Thoracic aorta (tissue), 2 donors: Measurements from ENCODE around the gene KIR3DL1. TPM values are rescaled to one million over a fixed set of nuclear protein-coding genes. Genes with fewer than 3 reads are reported as not detected.
"Not testable (repeated sequence)": the region's sequence is repeated elsewhere in the genome, so short reads cannot be mapped to it uniquely, and the experiment has no call there.

Experiments used
- ATAC-seq: fragments of 150-250 bp; one replicate; pipeline ENCODE4 v1.8.0; 2017; ENCODE audit warnings: low read depth; ENCODE audit not compliant: insufficient number of reproducible peaks, low FRiP score
- DNase-seq: peaks from one replicate; pipeline ENCODE4 v3.0.0-alpha.2; 2020; ENCODE audit warnings: low spot score
- H3K27ac ChIP-seq, 2 donors: fragments of 200-600 bp; sonication (generic); 1 replicate in 1 of 2; 2 replicates in 1 of 2; pipeline ENCODE4 v1.5.1; 2016; ENCODE audit warnings: mild to moderate bottlenecking in 2 of 2, moderate library complexity in 2 of 2
- H3K27me3 ChIP-seq: fragments of 200-600 bp; sonication (generic); replicated peaks from 2 replicates; pipeline ENCODE4 v1.6.0; 2016; ENCODE audit warnings: mild to moderate bottlenecking; ENCODE audit not compliant: insufficient read depth
- H3K36me3 ChIP-seq: fragments of 200-600 bp; sonication (generic); one replicate; pipeline ENCODE4 v1.5.1; 2016
- H3K4me1 ChIP-seq, 2 donors: fragments of 200-600 bp; sonication (generic); 1 replicate in 1 of 2; 2 replicates in 1 of 2; pipeline versions ENCODE4 v1.5.1 to v1.6.0; 2016; ENCODE audit warnings: low read depth in 2 of 2, mild to moderate bottlenecking in 1 of 2; ENCODE audit not compliant: control insufficient read depth in 1 of 2
- H3K4me3 ChIP-seq: fragments of 200-600 bp; sonication (generic); 2 replicates; pipeline ENCODE4 v1.5.1; 2016; ENCODE audit warnings: mild to moderate bottlenecking
- H3K9me3 ChIP-seq: fragments of 200-600 bp; sonication (generic); 2 replicates; pipeline ENCODE4 v1.5.1; 2016
- CTCF ChIP-seq: fragments of 200-600 bp; sonication (generic); IDR thresholded peaks from one replicate; pipeline ENCODE4 v1.5.1; 2019; ENCODE audit warnings: antibody characterized with exemption
- total RNA-seq, 2 donors: library from RNA; depleted of rRNA; stranded (reverse); fragments of >200 nt; gene quantifications; one replicate each; pipeline versions ENCODE4 v1.1.0 to v1.2.3, GENCODE V29; 2016

The KIR3DL1 gene
- total RNA-seq, 2 donors from 2014 or later: not detected

- no peaks in the 10 kb centered on the region for H3K36me3 ChIP-seq
- no peaks in the 10 kb centered on the region for H3K9me3 ChIP-seq
- no peaks in the 10 kb centered on the region for H3K4me1 ChIP-seq
- TF ChIP-seq CTCF: no peak
- ATAC-seq (no peak), DNase-seq (no peak)
- no peak overlapping the region for H3K27ac ChIP-seq
- H3K27me3 ChIP-seq: no peaks in the 10 kb centered on the region
- no peak overlapping the region for H3K4me3 ChIP-seq
Measured at GRCh38 chr19:54804101-54804500, 12.2 kb upstream of the KIR3DL1 start.

- Histone ChIP-seq H3K9me3 (no peaks in the 10 kb centered on the region), H3K27me3 (no peaks in the 10 kb centered on the region), H3K4me1 (no peaks in the 10 kb centered on the region), H3K27ac (no peak overlapping the region), H3K36me3 (no peaks in the 10 kb centered on the region), H3K4me3 (no peak overlapping the region)
- TF ChIP-seq CTCF: no peak
- ATAC-seq: no peak
- no peak for DNase-seq
Measured at GRCh38 chr19:54804571-54804970, 11.7 kb upstream of the KIR3DL1 start.

GRCh38 chr19:54805665-54806515 lies 10.4 kb upstream of the KIR3DL1 start:
- Histone ChIP-seq H3K36me3 (no peaks in the 10 kb centered on the region), H3K9me3 (no peaks in the 10 kb centered on the region), H3K4me3 (no peak overlapping the region), H3K27ac (no peak overlapping the region), H3K27me3 (no peaks in the 10 kb centered on the region), H3K4me1 (no peaks in the 10 kb centered on the region)
- TF ChIP-seq CTCF: no peak
- ATAC-seq: no peak
- DNase-seq: no peak

- TF ChIP-seq CTCF: no peak
- DNase-seq (no peak), ATAC-seq (no peak)
- no peaks in the 10 kb centered on the region for H3K36me3 ChIP-seq
- H3K27me3 ChIP-seq: no peaks in the 10 kb centered on the region
- H3K4me1 ChIP-seq: no peaks in the 10 kb centered on the region
- H3K27ac ChIP-seq: no peak overlapping the region
- H3K9me3 ChIP-seq: no peaks in the 10 kb centered on the region
- H3K4me3 ChIP-seq: no peak overlapping the region
Measured at GRCh38 chr19:54806516-54806838, 9.8 kb upstream of the KIR3DL1 start.

GRCh38 chr19:54814571-54814970 lies 1.7 kb upstream of the KIR3DL1 start:
- not testable (repeated sequence) for DNase-seq, H3K36me3 ChIP-seq, H3K27ac ChIP-seq, H3K4me1 ChIP-seq, ATAC-seq, H3K27me3 ChIP-seq, H3K4me3 ChIP-seq, H3K9me3 ChIP-seq
